OCI-LY1 (cell line): ENCODE data around the gene LMX1A.

Experiments used
- CTCF ChIP-seq: fragments of 200-600 bp; sonication (generic), shearing (Covaris generic); IDR thresholded peaks from 2 replicates; pipeline ENCODE4 v1.5.1; 2017; ENCODE audit warnings: mild to moderate bottlenecking, antibody characterized with exemption, low read length, moderate library complexity, mixed read lengths
- EZH2 ChIP-seq: fragments of 200-600 bp; sonication (generic), shearing (Covaris generic); IDR thresholded peaks from 2 replicates; pipeline ENCODE4 v1.8.0; 2017; ENCODE audit warnings: borderline replicate concordance, mixed run types, mild to moderate bottlenecking, antibody characterized with exemption, low read length, moderate library complexity, mixed read lengths

GRCh38 chr1:165395478-165395877 is 39.0 kb upstream of the LMX1A start:
- TF ChIP-seq CTCF (no peak), EZH2 (no peak)
